GM12873 (cell line): ENCODE measurements around the gene IDS.

Experiments used
- TF ChIP-seq, protein P1 (sequence below): IDR thresholded peaks from 2 replicates; pipeline ENCODE4 v1.5.1; 2012; ENCODE audit warnings: low read depth, mild to moderate bottlenecking, moderate library complexity, low read length, control low read depth; ENCODE audit not compliant: insufficient read depth; ENCODE audit errors: missing control alignments

The IDS gene

GRCh38 chrX:149433451-149433850 is 71.7 kb downstream of the IDS start:
- TF ChIP-seq, protein P1, sequence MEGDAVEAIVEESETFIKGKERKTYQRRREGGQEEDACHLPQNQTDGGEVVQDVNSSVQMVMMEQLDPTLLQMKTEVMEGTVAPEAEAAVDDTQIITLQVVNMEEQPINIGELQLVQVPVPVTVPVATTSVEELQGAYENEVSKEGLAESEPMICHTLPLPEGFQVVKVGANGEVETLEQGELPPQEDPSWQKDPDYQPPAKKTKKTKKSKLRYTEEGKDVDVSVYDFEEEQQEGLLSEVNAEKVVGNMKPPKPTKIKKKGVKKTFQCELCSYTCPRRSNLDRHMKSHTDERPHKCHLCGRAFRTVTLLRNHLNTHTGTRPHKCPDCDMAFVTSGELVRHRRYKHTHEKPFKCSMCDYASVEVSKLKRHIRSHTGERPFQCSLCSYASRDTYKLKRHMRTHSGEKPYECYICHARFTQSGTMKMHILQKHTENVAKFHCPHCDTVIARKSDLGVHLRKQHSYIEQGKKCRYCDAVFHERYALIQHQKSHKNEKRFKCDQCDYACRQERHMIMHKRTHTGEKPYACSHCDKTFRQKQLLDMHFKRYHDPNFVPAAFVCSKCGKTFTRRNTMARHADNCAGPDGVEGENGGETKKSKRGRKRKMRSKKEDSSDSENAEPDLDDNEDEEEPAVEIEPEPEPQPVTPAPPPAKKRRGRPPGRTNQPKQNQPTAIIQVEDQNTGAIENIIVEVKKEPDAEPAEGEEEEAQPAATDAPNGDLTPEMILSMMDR: no peak

DNA sequence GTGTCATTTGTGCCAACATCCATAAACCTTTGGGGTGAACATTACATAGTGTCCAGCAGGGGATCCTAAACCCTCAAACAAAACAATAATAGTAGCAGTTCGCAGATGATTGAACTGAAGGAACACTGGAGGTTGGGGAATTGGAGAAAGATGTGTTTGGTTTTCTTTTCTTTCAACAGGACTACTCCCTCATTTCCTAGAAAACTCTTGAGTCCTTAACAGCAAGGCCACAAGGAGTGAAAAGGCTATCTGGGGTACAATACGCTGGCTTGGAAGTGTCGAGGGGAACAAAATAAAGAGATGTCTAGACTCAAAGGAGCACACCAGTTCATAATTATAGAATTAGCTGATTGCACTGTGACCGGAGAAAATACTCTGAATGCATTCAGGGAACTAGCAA is 72.1 kb downstream of the IDS start:
- TF ChIP-seq, protein P1: no peak
